Fibroblast of villous mesenchyme (primary cell): ENCODE data around the gene RAET1L. TPM values are rescaled to one million over a fixed set of nuclear protein-coding genes. Genes with fewer than 3 reads are reported as not detected.

Experiments used
- DNase-seq: peaks from one replicate; pipeline ENCODE4 v3.0.0-alpha.2; 2010; ENCODE audit warnings: low read depth
- H3K4me3 ChIP-seq: 2 replicates; pipeline ENCODE4 v1.5.1; 2011; ENCODE audit warnings: low read depth, mild to moderate bottlenecking, low read length
- total RNA-seq: library from RNA; depleted of rRNA; stranded (reverse); fragments of >200 nt; gene quantifications from 2 replicates; pipeline ENCODE4 v1.2.3, GENCODE V29; 2012
- TF ChIP-seq, protein P1 (sequence below): IDR thresholded peaks from 2 replicates; pipeline ENCODE4 v1.5.1; 2012; ENCODE audit warnings: low read depth, mild to moderate bottlenecking, low read length; ENCODE audit not compliant: insufficient read depth

The RAET1L gene
- total RNA-seq, 1 donor = not detected

- no peak overlapping the region for H3K4me3 ChIP-seq
- TF ChIP-seq, protein P1, sequence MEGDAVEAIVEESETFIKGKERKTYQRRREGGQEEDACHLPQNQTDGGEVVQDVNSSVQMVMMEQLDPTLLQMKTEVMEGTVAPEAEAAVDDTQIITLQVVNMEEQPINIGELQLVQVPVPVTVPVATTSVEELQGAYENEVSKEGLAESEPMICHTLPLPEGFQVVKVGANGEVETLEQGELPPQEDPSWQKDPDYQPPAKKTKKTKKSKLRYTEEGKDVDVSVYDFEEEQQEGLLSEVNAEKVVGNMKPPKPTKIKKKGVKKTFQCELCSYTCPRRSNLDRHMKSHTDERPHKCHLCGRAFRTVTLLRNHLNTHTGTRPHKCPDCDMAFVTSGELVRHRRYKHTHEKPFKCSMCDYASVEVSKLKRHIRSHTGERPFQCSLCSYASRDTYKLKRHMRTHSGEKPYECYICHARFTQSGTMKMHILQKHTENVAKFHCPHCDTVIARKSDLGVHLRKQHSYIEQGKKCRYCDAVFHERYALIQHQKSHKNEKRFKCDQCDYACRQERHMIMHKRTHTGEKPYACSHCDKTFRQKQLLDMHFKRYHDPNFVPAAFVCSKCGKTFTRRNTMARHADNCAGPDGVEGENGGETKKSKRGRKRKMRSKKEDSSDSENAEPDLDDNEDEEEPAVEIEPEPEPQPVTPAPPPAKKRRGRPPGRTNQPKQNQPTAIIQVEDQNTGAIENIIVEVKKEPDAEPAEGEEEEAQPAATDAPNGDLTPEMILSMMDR = no peak
- DNase-seq = no peak
Measured at GRCh38 chr6:149988550-149989346, 36.6 kb downstream of the RAET1L start.

- DNase-seq = no peak
- TF ChIP-seq, protein P1 = no peak
- H3K4me3 ChIP-seq = no peak overlapping the region
Measured at GRCh38 chr6:149987602-149988107, 37.7 kb downstream of the RAET1L start.

GRCh38 chr6:149985481-149985937 is 39.8 kb downstream of the RAET1L start:
- DNase-seq = no peak
- TF ChIP-seq, protein P1 = no peak
- H3K4me3 ChIP-seq = no peak overlapping the region

DNA sequence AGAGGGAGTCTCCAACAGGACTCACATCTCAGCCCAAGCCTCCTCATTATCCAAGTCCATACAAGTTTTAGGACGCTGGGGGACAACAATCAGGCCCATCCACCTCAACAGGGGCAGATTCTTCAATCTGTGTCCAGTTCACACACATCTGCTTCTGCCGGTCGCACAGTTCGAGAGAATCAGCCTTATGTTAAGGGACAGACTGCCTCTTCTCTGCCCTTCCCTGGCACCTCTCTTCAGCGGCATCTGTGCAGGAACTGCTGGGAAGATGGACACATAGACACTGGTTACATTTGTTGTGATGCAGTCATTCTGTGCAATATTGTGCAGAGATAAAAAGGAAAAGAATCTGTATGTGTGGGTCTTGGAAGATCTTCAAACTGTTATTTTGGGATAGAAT is 40.6 kb downstream of the RAET1L start:
- H3K4me3 ChIP-seq = no peak overlapping the region
- DNase-seq = no peak
- TF ChIP-seq, protein P1 = no peak

GRCh38 chr6:149983145-149983544 is 42.2 kb downstream of the RAET1L start:
- H3K4me3 ChIP-seq = no peak overlapping the region
- TF ChIP-seq, protein P1 = no peak
- DNase-seq = no peak

DNA sequence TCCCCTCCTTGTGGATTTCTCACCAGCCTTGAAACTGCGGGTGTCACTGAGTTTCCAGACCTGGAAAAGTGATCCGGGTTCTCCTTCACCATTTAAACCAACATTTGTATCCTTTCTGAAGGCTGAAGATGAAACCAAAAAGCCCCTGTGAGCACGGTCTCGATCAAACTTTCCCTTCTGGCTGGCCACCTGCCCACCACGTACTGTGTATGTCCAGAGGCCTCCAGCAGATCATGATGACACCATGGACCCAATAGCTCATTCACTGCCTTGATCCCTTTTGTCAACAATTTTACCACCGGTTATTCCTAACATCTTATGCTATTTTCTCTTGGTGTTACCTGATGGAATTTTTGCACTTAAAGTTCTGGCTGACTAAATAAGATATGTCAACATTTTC is 46.0 kb downstream of the RAET1L start:
- H3K4me3 ChIP-seq = no peak overlapping the region
- no peak for DNase-seq
- TF ChIP-seq, protein P1 = no peak

GRCh38 chr6:149978610-149979009 is 46.7 kb downstream of the RAET1L start:
- TF ChIP-seq, protein P1 = no peak
- H3K4me3 ChIP-seq = no peak overlapping the region
- DNase-seq = no peak
